Neural cell (in vitro differentiated cells): ENCODE data around the gene GJB3. TPM values are rescaled to one million over a fixed set of nuclear protein-coding genes. Genes with fewer than 3 reads are reported as not detected.

Experiments
- H2AFZ ChIP-seq: fragments of 200-600, 300-800 bp; sonication (generic), shearing (Covaris generic); 2 replicates; pipeline ENCODE4 v1.6.0; 2014; ENCODE audit warnings: low read depth, mild to moderate bottlenecking, antibody characterized with exemption, low read length, moderate library complexity
- H3F3A ChIP-seq: fragments of 200-600 bp; shearing (Covaris generic); 2 replicates; pipeline ENCODE4 v1.6.1; 2016; ENCODE audit warnings: mild to moderate bottlenecking, moderate library complexity, mixed read lengths, antibody characterized with exemption, low read length; ENCODE audit not compliant: insufficient read depth, poor library complexity, severe bottlenecking
- H3K27ac ChIP-seq: fragments of 200-600, 300-800 bp; sonication (generic), shearing (Covaris generic); 2 replicates; pipeline ENCODE4 v1.5.1; 2014; ENCODE audit warnings: mild to moderate bottlenecking, low read length, moderate library complexity
- H3K27me3 ChIP-seq: fragments of 300-800, 200-600 bp; sonication (generic), shearing (Covaris generic); 2 replicates; pipeline ENCODE4 v1.6.0; 2014; ENCODE audit warnings: mild to moderate bottlenecking, low read depth, low read length, moderate library complexity; ENCODE audit not compliant: insufficient read depth
- H3K36me3 ChIP-seq: fragments of 300-800, 200-600 bp; sonication (generic), shearing (Covaris generic); 2 replicates; pipeline ENCODE4 v1.5.1; 2014; ENCODE audit warnings: mild to moderate bottlenecking, antibody characterized with exemption, low read length, moderate library complexity; ENCODE audit not compliant: insufficient read depth
- H3K4me2 ChIP-seq: fragments of 300-800, 200-600 bp; sonication (generic), shearing (Covaris generic); 2 replicates; pipeline ENCODE4 v1.6.0; 2014; ENCODE audit warnings: mild to moderate bottlenecking, low read length
- H3K4me3 ChIP-seq: fragments of 300-800, 200-600 bp; sonication (generic), shearing (Covaris generic); 2 replicates; pipeline ENCODE4 v1.5.1; 2014; ENCODE audit warnings: mild to moderate bottlenecking, low read length, moderate library complexity
- H3K79me2 ChIP-seq: fragments of 200-600 bp; shearing (Covaris generic); replicated peaks from 2 replicates; pipeline ENCODE4 v1.6.0; 2014; ENCODE audit warnings: mild to moderate bottlenecking, low read length, moderate library complexity; ENCODE audit not compliant: insufficient read depth
- H3K9ac ChIP-seq: fragments of 300-800, 200-600 bp; sonication (generic), shearing (Covaris generic); 2 replicates; pipeline ENCODE4 v1.6.1; 2016; ENCODE audit warnings: mild to moderate bottlenecking, low read length, mixed read lengths
- H3K9me2 ChIP-seq: fragments of 200-600 bp; shearing (Covaris generic); 2 replicates; pipeline ENCODE4 v1.6.1; 2016; ENCODE audit warnings: mild to moderate bottlenecking, low read length, mixed read lengths; ENCODE audit not compliant: insufficient read depth
- H3K9me3 ChIP-seq: fragments of 200-600, 300-800 bp; sonication (generic), shearing (Covaris generic); 2 replicates; pipeline ENCODE4 v1.6.1; 2016; ENCODE audit warnings: mild to moderate bottlenecking, mixed run types, low read length, moderate library complexity, mixed read lengths
- H4K20me1 ChIP-seq: fragments of 200-600 bp; shearing (Covaris generic); 2 replicates; pipeline ENCODE4 v1.6.1; 2016; ENCODE audit warnings: mild to moderate bottlenecking, mixed run types; ENCODE audit not compliant: insufficient read depth
- CTCF ChIP-seq: fragments of 450-650 bp; IDR thresholded peaks from 2 replicates; pipeline ENCODE4 v1.5.1; 2014; ENCODE audit warnings: antibody characterized with exemption, mild to moderate bottlenecking, moderate library complexity; ENCODE audit not compliant: poor library complexity, severe bottlenecking
- EP300 ChIP-seq: fragments of 450-650 bp; conservative IDR thresholded peaks from 2 replicates; pipeline ENCODE4 v1.6.1; 2014; ENCODE audit warnings: antibody characterized with exemption, mild to moderate bottlenecking, moderate library complexity; ENCODE audit not compliant: poor library complexity, severe bottlenecking
- EZH2 ChIP-seq: fragments of 200-600, 300-800 bp; shearing (Covaris generic), sonication (generic); IDR thresholded peaks from 2 replicates; pipeline ENCODE4 v1.6.1; 2014; ENCODE audit warnings: antibody characterized with exemption, low read length, borderline replicate concordance, mild to moderate bottlenecking; ENCODE audit not compliant: insufficient read depth, poor library complexity, severe bottlenecking
- MXI1 ChIP-seq: fragments of 450-650 bp; conservative IDR thresholded peaks from 2 replicates; pipeline ENCODE4 v1.6.1; 2014; ENCODE audit warnings: antibody characterized with exemption, mild to moderate bottlenecking; ENCODE audit not compliant: poor library complexity, severe bottlenecking
- POLR2AphosphoS5 ChIP-seq: IDR thresholded peaks from 2 replicates; pipeline ENCODE4 v1.6.1; 2012
- RAD21 ChIP-seq: fragments of 450-650 bp; conservative IDR thresholded peaks from 2 replicates; pipeline ENCODE4 v1.6.1; 2014; ENCODE audit warnings: antibody characterized with exemption, mild to moderate bottlenecking, moderate library complexity
- SMC3 ChIP-seq: fragments of 450-650 bp; conservative IDR thresholded peaks from 2 replicates; pipeline ENCODE4 v1.6.1; 2014; ENCODE audit warnings: antibody characterized with exemption, mild to moderate bottlenecking, moderate library complexity; ENCODE audit not compliant: poor library complexity
- TAF1 ChIP-seq: IDR thresholded peaks from 2 replicates; pipeline ENCODE4 v1.6.1; 2012; ENCODE audit warnings: low read depth
- polyA plus RNA-seq: library from polyadenylated mRNA; depleted of rRNA; stranded (reverse); fragments of >200 nt; gene quantifications from 2 replicates; pipeline ENCODE4 v1.2.3, GENCODE V29; 2014
- TF ChIP-seq, protein P1 (sequence below): IDR thresholded peaks from 2 replicates; pipeline ENCODE4 v1.6.1; 2012; ENCODE audit warnings: borderline replicate concordance

GJB3 gene
- polyA plus RNA-seq, 1 donor from 2014 or later, result not detected

GRCh38 chr1:34828611-34829010 is 47.6 kb downstream of the GJB3 start:
- Histone ChIP-seq H3K79me2 (no peaks in the 10 kb centered on the region), H3K9ac (no peak overlapping the region), H2AFZ (no peak overlapping the region), H3K9me3 (no peaks in the 10 kb centered on the region), H3K27me3 (no peaks in the 10 kb centered on the region), H3K4me3 (no peak overlapping the region), H3K27ac (no peak overlapping the region), H3F3A (no peaks in the 10 kb centered on the region), H3K4me2 (no peak overlapping the region), H3K36me3 (no peaks in the 10 kb centered on the region), H3K9me2 (no peaks in the 10 kb centered on the region), H4K20me1 (no peaks in the 10 kb centered on the region)
- TF ChIP-seq, protein P1, sequence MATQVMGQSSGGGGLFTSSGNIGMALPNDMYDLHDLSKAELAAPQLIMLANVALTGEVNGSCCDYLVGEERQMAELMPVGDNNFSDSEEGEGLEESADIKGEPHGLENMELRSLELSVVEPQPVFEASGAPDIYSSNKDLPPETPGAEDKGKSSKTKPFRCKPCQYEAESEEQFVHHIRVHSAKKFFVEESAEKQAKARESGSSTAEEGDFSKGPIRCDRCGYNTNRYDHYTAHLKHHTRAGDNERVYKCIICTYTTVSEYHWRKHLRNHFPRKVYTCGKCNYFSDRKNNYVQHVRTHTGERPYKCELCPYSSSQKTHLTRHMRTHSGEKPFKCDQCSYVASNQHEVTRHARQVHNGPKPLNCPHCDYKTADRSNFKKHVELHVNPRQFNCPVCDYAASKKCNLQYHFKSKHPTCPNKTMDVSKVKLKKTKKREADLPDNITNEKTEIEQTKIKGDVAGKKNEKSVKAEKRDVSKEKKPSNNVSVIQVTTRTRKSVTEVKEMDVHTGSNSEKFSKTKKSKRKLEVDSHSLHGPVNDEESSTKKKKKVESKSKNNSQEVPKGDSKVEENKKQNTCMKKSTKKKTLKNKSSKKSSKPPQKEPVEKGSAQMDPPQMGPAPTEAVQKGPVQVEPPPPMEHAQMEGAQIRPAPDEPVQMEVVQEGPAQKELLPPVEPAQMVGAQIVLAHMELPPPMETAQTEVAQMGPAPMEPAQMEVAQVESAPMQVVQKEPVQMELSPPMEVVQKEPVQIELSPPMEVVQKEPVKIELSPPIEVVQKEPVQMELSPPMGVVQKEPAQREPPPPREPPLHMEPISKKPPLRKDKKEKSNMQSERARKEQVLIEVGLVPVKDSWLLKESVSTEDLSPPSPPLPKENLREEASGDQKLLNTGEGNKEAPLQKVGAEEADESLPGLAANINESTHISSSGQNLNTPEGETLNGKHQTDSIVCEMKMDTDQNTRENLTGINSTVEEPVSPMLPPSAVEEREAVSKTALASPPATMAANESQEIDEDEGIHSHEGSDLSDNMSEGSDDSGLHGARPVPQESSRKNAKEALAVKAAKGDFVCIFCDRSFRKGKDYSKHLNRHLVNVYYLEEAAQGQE, result no peak
- TF ChIP-seq POLR2AphosphoS5 (no peak), TAF1 (no peak), EZH2 (no peak), RAD21 (no peak), MXI1 (no peak), EP300 (no peak), SMC3 (no peak), CTCF (no peak)

- Histone ChIP-seq H3K79me2 (no peaks in the 10 kb centered on the region), H2AFZ (no peak overlapping the region), H3F3A (no peaks in the 10 kb centered on the region), H3K4me3 (no peak overlapping the region), H3K36me3 (no peaks in the 10 kb centered on the region), H3K27ac (no peak overlapping the region), H4K20me1 (no peaks in the 10 kb centered on the region), H3K9ac (no peak overlapping the region), H3K4me2 (no peak overlapping the region), H3K9me2 (no peaks in the 10 kb centered on the region), H3K27me3 (no peaks in the 10 kb centered on the region), H3K9me3 (no peaks in the 10 kb centered on the region)
- TF ChIP-seq EP300 (no peak), POLR2AphosphoS5 (no peak), MXI1 (no peak)
Measured at GRCh38 chr1:34829250-34829649, 48.2 kb downstream of the GJB3 start.

DNA sequence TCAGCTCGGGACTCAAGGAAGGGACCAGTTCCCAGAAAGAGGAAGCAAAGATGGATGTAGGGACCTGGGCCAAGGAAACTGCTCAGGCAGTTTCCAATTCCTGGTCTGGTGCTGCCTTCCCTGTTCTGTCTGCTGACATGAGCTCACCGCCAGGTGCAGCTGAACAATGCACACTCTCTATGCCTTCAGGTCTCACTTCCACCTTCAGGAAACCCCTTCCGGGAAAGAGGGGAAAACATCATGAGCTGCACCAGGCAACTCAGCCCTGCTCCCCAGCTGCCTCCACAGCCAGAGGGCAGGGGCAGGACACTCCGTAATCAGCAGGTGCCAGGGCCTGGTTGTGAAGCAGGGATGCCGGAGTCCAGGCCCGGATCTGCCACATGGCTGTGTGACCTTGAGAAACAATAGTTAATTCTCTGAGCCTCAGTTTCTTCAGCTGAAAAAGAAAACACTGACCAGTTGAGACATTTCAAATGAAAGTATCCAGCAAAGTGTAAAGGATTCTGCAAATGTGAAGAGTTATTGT is 50.8 kb downstream of the GJB3 start:
- Histone ChIP-seq H3K9me2 (no peaks in the 10 kb centered on the region), H3K9me3 (no peaks in the 10 kb centered on the region), H4K20me1 (no peaks in the 10 kb centered on the region), H3K4me2 (no peak overlapping the region), H2AFZ (no peak overlapping the region), H3K4me3 (no peak overlapping the region), H3K79me2 (no peaks in the 10 kb centered on the region), H3K27me3 (no peaks in the 10 kb centered on the region), H3K36me3 (no peaks in the 10 kb centered on the region), H3K27ac (no peak overlapping the region), H3F3A (no peaks in the 10 kb centered on the region), H3K9ac (no peak overlapping the region)
- TF ChIP-seq MXI1, result no peak
- TF ChIP-seq, protein P1, result no peak
- TF ChIP-seq RAD21, result no peak
